Measurements from ENCODE around the gene TXNRD1. TPM values are rescaled to one million over a fixed set of nuclear protein-coding genes. Genes with fewer than 3 reads are reported as not detected.

Gene TXNRD1
- total RNA-seq, 4 donors from 2014 or later = 111 to 140 (median 128) TPM

DNA sequence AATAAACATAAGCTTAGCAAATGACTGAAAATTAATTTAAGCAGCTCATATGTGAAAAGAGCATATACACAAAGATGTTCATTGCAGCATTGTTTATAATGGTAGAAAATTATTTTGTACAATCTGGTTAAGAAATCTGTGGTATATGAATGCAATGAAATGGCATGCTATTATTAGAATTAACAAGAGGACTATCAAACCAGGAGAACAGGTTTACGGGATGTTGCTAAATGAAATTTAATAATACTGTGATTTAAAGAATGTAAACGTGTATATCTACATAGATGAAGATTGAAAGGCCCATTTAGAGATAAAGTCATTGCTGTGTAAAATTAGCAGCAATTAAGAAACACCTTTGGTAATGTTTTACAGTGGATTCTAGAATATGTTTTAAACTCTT, 158.5 kb downstream of the TXNRD1 start:
- Histone ChIP-seq H3K9me3 (peaks cover 0 to 11% (median 0%) of the 10 kb centered on the region in 4 donors), H3K27ac (no peak overlapping the region), H3K36me3 (no peaks in the 10 kb centered on the region), H3K27me3 (no peaks in the 10 kb centered on the region), H3K4me1 (no peaks in the 10 kb centered on the region), H3K4me3 (no peak overlapping the region)
- TF ChIP-seq EP300 (IDR thresholded peaks at IDR 0.05) (no peak), POLR2A (IDR thresholded peaks at IDR 0.05) (no peak)
- TF ChIP-seq, protein P1, sequence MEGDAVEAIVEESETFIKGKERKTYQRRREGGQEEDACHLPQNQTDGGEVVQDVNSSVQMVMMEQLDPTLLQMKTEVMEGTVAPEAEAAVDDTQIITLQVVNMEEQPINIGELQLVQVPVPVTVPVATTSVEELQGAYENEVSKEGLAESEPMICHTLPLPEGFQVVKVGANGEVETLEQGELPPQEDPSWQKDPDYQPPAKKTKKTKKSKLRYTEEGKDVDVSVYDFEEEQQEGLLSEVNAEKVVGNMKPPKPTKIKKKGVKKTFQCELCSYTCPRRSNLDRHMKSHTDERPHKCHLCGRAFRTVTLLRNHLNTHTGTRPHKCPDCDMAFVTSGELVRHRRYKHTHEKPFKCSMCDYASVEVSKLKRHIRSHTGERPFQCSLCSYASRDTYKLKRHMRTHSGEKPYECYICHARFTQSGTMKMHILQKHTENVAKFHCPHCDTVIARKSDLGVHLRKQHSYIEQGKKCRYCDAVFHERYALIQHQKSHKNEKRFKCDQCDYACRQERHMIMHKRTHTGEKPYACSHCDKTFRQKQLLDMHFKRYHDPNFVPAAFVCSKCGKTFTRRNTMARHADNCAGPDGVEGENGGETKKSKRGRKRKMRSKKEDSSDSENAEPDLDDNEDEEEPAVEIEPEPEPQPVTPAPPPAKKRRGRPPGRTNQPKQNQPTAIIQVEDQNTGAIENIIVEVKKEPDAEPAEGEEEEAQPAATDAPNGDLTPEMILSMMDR (IDR thresholded peaks at IDR 0.05) = no peak
- WGBS, 2 donors = 92 to 93% methylated on average over 2 of the region's 2 CpGs
- DNase-seq (ENCODE audit: low spot score in 2 of 2) = no peak

DNA sequence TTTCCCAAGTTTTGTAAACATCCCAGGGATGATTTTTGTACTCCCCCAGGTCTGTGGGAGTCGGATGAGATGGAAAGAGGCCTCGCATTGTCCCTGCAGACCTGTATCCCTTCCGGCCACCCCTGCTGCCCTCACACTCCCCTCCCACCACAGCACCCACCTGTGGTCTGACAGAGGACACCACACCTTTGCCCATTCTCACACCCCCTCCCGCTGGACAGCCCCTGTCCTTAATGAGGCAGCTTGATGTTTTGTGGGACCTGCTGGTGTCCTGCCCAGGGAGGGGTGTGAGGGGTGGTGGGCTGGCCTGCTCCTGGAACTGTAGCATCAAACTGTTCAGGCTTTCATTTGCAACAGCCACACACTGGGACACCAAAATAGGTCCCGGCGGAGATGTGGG, 159.2 kb downstream of the TXNRD1 start:
- H3K4me1 ChIP-seq = no peaks in the 10 kb centered on the region
- peaks cover 0 to 6% (median 0%) of the 10 kb centered on the region in 4 donors for H3K9me3 ChIP-seq
- H3K36me3 ChIP-seq = no peaks in the 10 kb centered on the region
- no peak overlapping the region for H3K27ac ChIP-seq
- H3K27me3 ChIP-seq = no peaks in the 10 kb centered on the region
- TF ChIP-seq EP300 (IDR thresholded peaks at IDR 0.05) = no peak
- TF ChIP-seq POLR2A (IDR thresholded peaks at IDR 0.05) = no peak
- TF ChIP-seq, protein P1 (IDR thresholded peaks at IDR 0.05) = no peak
- no peak for DNase-seq (ENCODE audit: low spot score in 2 of 2)
- 76 to 88% methylated on average over 4 to 6 of the region's 6 CpGs for WGBS, 2 donors
- H3K4me3 ChIP-seq = no peak overlapping the region

DNA sequence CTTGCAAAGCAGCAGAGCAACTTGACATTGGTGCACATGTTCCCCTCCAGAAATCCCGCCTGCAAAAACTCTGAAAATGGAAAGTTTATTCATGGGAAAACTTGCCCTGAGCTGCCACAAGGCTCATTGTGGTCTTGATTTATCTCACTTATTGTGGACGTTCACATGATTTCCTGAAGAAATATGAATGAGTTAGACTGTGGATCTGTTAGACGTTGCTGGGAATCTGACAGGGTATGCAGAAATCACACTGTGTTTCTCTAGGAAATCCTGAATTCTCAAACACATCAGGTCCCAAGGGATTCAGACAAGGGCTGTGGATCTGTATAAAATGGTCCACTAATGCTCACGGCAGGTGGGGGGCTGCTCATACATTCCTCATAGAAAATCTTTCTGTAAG, 160.2 kb downstream of the TXNRD1 start:
- H3K4me1 ChIP-seq = no peaks in the 10 kb centered on the region
- H3K36me3 ChIP-seq = no peaks in the 10 kb centered on the region
- no peaks in the 10 kb centered on the region for H3K9me3 ChIP-seq
- H3K27me3 ChIP-seq = no peaks in the 10 kb centered on the region
- 54 to 61% methylated on average over 4 of the region's 4 CpGs for WGBS, 2 donors
- H3K4me3 ChIP-seq = no peak overlapping the region
- H3K27ac ChIP-seq = no peak overlapping the region
- DNase-seq (ENCODE audit: low spot score in 2 of 2) = no peak
- no peak for TF ChIP-seq POLR2A (IDR thresholded peaks at IDR 0.05)
- no peak for TF ChIP-seq EP300 (IDR thresholded peaks at IDR 0.05)
- TF ChIP-seq, protein P1 (IDR thresholded peaks at IDR 0.05) = no peak

DNA sequence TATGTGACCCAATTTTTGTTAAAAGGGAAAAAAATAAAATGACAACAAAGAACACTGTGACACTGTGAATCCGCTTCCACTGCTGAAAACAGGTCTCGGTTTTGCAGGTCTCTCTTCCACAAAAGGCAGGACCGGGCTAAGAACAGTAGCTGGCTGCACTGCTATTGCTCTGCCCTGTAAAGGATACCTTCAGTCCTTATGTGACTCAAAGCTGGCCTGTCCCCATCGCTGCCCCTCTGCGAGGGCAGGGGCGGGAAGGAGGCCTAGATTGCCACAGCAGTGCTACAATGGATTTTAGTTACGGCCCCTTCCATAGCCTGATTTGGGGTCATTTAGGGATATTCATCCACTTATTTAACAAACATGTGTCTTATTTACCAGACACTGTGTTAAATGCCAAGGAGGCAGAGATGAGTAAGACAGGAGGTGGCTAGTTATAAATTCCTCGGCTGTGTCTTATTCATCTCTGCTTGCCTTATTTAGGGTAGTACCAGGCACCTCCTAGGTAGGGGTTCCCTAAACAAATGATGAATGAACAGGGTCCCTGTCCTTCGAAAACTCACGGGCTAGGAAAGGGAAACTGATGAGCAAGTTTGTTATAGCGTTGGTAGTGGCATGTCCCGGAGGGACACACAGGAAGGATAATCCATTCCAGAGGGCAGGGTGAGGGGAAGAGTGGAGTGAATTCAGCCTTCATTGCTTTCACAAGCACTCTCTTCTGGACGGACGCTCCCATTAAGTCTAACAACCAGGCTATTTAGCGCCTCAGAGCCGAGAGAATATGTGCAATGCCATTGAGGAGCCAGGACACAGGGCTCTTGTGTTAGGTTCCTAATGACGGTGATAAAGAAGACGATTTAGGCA, 161.3 kb downstream of the TXNRD1 start:
- Histone ChIP-seq H3K9me3 (no peaks in the 10 kb centered on the region), H3K4me3 (no peak overlapping the region), H3K27ac (no peak overlapping the region), H3K4me1 (peaks cover 0 to 4% (median 0%) of the 10 kb centered on the region in 4 donors), H3K36me3 (no peaks in the 10 kb centered on the region), H3K27me3 (no peaks in the 10 kb centered on the region)
- DNase-seq (ENCODE audit: low spot score in 2 of 2) = no peak
- 50 to 66% methylated on average over 18 of the region's 18 CpGs for WGBS, 2 donors
- TF ChIP-seq POLR2A (IDR thresholded peaks at IDR 0.05) = no peak
- TF ChIP-seq, protein P1 (IDR thresholded peaks at IDR 0.05) = no peak
- no peak for TF ChIP-seq EP300 (IDR thresholded peaks at IDR 0.05)

DNA sequence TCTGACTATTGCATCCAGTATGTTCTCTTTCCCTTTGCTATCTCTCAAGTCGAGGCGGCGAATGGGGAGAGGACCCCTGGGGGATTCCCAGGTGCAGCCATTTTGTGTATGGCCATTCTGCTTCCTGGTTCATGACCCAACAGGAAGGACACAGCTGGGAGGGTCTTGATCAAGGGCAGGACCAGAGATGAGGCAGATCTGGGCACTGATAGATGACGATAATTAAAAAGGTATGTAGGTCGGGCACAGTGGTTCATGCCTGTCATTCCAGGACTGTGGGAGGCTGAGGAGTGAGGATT, 161.9 kb downstream of the TXNRD1 start:
- no peaks in the 10 kb centered on the region for H3K36me3 ChIP-seq
- H3K27me3 ChIP-seq = no peaks in the 10 kb centered on the region
- TF ChIP-seq, protein P1 (IDR thresholded peaks at IDR 0.05) = no peak
- no peak for TF ChIP-seq EP300 (IDR thresholded peaks at IDR 0.05)
- WGBS, 2 donors = 54% methylated on average over 5 of the region's 5 CpGs
- no peaks in the 10 kb centered on the region for H3K9me3 ChIP-seq
- no peak overlapping the region for H3K4me3 ChIP-seq
- no peak overlapping the region for H3K27ac ChIP-seq
- peaks cover 0 to 10% (median 0%) of the 10 kb centered on the region in 4 donors for H3K4me1 ChIP-seq
- DNase-seq (ENCODE audit: low spot score in 2 of 2) = no peak
